HL-60/S4 (cell line): ENCODE data around the gene TRIOBP.

ENCODE experiments used
- in situ Hi-C: fragments of 300-500 bp; cut with MboI; formaldehyde crosslinking; loops from 2 replicates; pipeline ENCODE4 v1.14.3; 2022; ENCODE audit warnings: low sequenced_read_pairs

TRIOBP gene

GRCh38 chr22:37747080-37747714 is 50.3 kb downstream of the TRIOBP start:
- in situ Hi-C loops: no loop called here

- in situ Hi-C loops: no loop called here
These were observed 50.9 kb downstream of the TRIOBP start for GRCh38 chr22:37747715-37748100.

GRCh38 chr22:37748659-37749058 is 51.8 kb downstream of the TRIOBP start:
- in situ Hi-C loops: no loop called here

GRCh38 chr22:37749226-37749625 is 52.4 kb downstream of the TRIOBP start:
- in situ Hi-C loops: no loop called here

- in situ Hi-C loops: no loop called here
These were observed 53.2 kb downstream of the TRIOBP start for GRCh38 chr22:37749831-37750595.

GRCh38 chr22:37750596-37751162 is 53.8 kb downstream of the TRIOBP start:
- in situ Hi-C loops: no loop called here

GRCh38 chr22:37751449-37752188 is 54.8 kb downstream of the TRIOBP start:
- in situ Hi-C loops: no loop called here

GRCh38 chr22:37752189-37753087 is 55.6 kb downstream of the TRIOBP start:
- in situ Hi-C loops: no loop called here

GRCh38 chr22:37753746-37754145 is 56.9 kb downstream of the TRIOBP start:
- in situ Hi-C loops: no loop called here

GRCh38 chr22:37757663-37758062 is 60.8 kb downstream of the TRIOBP start:
- in situ Hi-C loops: no loop called here

GRCh38 chr22:37758694-37759093 is 61.8 kb downstream of the TRIOBP start:
- in situ Hi-C loops: no loop called here

GRCh38 chr22:37759281-37759680 is 62.4 kb downstream of the TRIOBP start:
- in situ Hi-C loops: no loop called here

- in situ Hi-C loops: no loop called here
These were observed 63.3 kb downstream of the TRIOBP start for GRCh38 chr22:37760152-37760551.

- in situ Hi-C loops: no loop called here
These were observed 65.6 kb downstream of the TRIOBP start for GRCh38 chr22:37762389-37762836.

- in situ Hi-C loops: no loop called here
These were observed 66.2 kb downstream of the TRIOBP start for GRCh38 chr22:37763012-37763411.

GRCh38 chr22:37763652-37764051 is 66.8 kb downstream of the TRIOBP start:
- in situ Hi-C loops: no loop called here

- in situ Hi-C loops: no loop called here
These were observed 67.8 kb downstream of the TRIOBP start for GRCh38 chr22:37764622-37765021.

GRCh38 chr22:37765498-37765897 is 68.7 kb downstream of the TRIOBP start:
- in situ Hi-C loops: no loop called here

GRCh38 chr22:37765953-37766576 is 69.2 kb downstream of the TRIOBP start:
- in situ Hi-C loops: no loop called here

- in situ Hi-C loops: no loop called here
These were observed 71.4 kb downstream of the TRIOBP start for GRCh38 chr22:37768273-37768672.
